HG03378 (cell line): ENCODE data around the gene RUVBL2.
"Not testable (repeated sequence)": the region's sequence is repeated elsewhere in the genome, so short reads cannot be mapped to it uniquely, and the experiment has no call there.

Experiments used
- ATAC-seq: cut with Tn5 transposase; IDR thresholded peaks from one replicate; pipeline ENCODE4 v1.9.1; 2021; ENCODE audit warnings: mild to moderate bottlenecking, moderate library complexity; ENCODE audit not compliant: unreplicated experiment

Gene RUVBL2

GRCh38 chr19:49038557-49039276 is 45.0 kb downstream of the RUVBL2 start:
- not testable (repeated sequence) for ATAC-seq

DNA sequence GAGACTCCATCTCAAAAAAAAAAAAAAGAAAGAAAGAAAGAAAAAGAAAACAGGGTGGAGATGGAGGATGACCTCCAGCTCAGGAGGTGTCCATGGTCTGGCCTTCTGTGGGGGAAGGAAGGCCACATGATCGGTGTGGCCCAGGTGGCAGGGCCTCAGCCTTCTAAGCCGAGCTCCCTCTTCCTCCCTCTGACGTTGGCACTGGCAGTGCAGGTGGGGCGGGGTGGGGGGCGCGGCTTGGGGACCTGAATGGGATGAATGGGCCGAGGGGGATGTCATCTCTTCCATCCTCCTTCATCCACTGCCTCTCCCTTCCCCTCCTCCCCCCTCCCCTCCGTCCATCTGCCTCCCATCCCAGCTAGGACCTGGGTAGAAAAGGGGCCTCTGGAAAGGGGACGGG is 46.0 kb downstream of the RUVBL2 start:
- ATAC-seq, result not testable (repeated sequence)

DNA sequence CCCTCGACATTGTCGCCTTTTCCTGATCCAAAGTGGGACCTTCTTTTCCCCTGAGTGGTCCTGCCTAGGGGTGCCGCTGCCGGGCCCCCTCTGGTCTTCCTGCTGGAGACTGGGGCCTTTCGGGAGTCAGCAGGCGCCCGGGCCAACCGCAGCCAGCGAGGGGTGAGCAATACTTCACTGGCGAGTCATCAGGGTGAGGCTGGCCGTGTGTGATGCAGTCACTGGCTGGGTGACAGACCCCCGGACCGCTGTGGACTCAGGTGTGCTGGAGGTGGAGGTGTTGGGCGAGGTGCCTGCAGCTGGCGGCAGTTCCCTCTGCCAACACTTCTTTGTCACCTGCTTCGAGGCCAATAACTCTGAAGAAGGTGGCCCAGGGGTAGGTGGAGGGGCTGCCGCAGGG is 48.5 kb downstream of the RUVBL2 start:
- ATAC-seq, result no peak

DNA sequence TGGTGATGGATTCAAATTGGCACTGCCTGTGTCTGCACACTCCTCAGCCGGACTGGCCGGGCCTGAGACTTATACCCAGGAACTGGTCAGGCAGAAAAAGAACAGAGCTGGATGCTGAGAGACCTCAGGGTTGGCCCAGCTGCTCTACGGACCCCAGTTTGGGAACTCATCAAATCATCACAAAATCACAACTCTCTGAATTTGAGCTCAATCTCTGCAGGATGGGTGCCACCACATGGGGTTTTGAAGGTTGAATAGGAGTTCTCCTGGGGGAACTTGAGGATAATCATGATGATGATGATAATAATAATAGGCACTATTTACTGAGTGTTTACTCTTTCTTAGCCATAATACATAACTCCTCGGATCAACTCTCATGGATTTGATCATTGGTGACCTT is 49.0 kb downstream of the RUVBL2 start:
- not testable (repeated sequence) for ATAC-seq

- not testable (repeated sequence) for ATAC-seq
Measured at GRCh38 chr19:49043548-49043947, 49.9 kb downstream of the RUVBL2 start, which contains the start of gene CGB5. TSS of gene CGB5 (plus strand) at chr19:49043848. CDS start at chr19:49044210, 362 bp downstream.

- not testable (repeated sequence) for ATAC-seq
Measured at GRCh38 chr19:49049011-49049410, 55.3 kb downstream of the RUVBL2 start, which contains the start of gene CGB8. TSS of gene CGB8 (minus strand) at chr19:49049111. CDS start at chr19:49048739, 372 bp downstream.

- ATAC-seq, result not testable (repeated sequence)
Measured at GRCh38 chr19:49049834-49050233, 56.1 kb downstream of the RUVBL2 start.

DNA sequence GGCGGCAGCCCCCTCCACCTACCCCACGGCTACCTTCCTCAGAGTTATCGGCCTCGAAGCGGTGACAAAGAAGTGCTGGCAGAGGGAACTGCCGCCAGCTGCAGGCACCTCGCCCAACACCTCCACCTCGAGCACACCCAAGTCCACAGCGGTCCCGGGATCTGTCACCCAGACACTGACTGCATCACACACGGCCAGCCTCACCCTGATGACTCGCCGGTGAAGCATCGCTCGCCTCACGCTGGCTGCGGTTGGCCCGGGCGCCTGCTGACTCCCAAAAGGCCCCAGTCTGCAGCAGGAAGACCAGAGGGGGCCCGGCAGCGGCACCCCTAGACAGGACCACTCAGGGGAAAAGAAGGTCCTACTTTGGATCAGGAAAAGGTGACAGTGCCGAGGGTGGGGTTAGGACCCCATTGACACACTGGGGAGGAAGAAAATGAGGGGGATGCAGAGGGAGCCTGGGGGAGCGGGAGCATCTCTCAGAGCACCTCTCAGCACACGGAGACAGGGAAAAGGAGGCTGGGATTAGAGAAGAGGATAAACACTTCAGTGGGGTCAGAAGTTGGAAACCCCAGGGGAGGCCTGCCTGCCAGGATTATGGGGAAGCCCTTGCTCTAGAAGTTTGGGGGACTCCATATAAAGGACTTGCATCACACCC is 56.8 kb downstream of the RUVBL2 start:
- ATAC-seq, result not testable (repeated sequence)

- no peak for ATAC-seq
Measured at GRCh38 chr19:49056101-49056901, 62.6 kb downstream of the RUVBL2 start.

- not testable (repeated sequence) for ATAC-seq
Measured at GRCh38 chr19:49056902-49057596, 63.4 kb downstream of the RUVBL2 start.

- ATAC-seq, result no peak
Measured at GRCh38 chr19:49057636-49058234, 64.0 kb downstream of the RUVBL2 start, which contains the start of gene CGB7. TSS of gene CGB7 (minus strand) at chr19:49057749. CDS start at chr19:49055375, 2,374 bp downstream.

DNA sequence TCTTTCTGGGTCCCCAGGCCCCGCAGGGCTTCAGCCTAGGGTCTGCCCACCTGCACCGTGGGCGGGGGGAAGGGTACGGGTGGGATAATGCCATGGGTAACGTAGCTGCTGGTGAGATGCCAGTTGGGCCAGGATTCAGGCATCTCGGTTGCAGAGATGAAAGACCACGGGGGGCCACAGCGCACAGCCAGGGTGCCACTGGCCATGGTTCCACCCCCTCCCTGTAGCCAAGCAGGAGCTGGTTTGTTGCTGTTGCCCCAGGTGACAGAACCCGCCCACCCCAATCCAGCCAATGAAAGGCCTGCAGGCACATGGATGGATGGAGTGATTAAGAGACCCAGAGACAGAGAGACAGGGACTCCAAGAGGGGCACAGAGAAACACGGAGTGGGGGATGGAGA is 64.9 kb downstream of the RUVBL2 start:
- no peak for ATAC-seq

GRCh38 chr19:49059053-49059452 is 65.4 kb downstream of the RUVBL2 start:
- no peak for ATAC-seq

GRCh38 chr19:49061000-49061399 is 67.3 kb downstream of the RUVBL2 start:
- ATAC-seq, result no peak

- no peak for ATAC-seq
Measured at GRCh38 chr19:49061445-49061844, 67.8 kb downstream of the RUVBL2 start.

- ATAC-seq, result no peak
Measured at GRCh38 chr19:49064029-49064629, 70.4 kb downstream of the RUVBL2 start.

- ATAC-seq, result no peak
Measured at GRCh38 chr19:49064768-49065611, 71.3 kb downstream of the RUVBL2 start, which contains the start of gene NTF4. TSS of gene NTF4 (minus strand) at chr19:49064818. CDS start at chr19:49061997, 2,821 bp downstream.
